Activated CD4-positive, alpha-beta T cell treated with anti-CD3 and anti-CD28 coated beads for 36 hours (primary cell): Measurements from ENCODE around the gene DRC3. TPM values are rescaled to one million over a fixed set of nuclear protein-coding genes. Genes with fewer than 3 reads are reported as not detected.
"Not testable (repeated sequence)": the region's sequence is repeated elsewhere in the genome, so short reads cannot be mapped to it uniquely, and the experiment has no call there.

Experiments
- ATAC-seq: fragments of 200-7000 bp; cut with Tn5 transposase; one replicate; pipeline ENCODE4 v1.10.0; 2021; ENCODE audit warnings: mild to moderate bottlenecking, moderate library complexity
- CTCF ChIA-PET: fragments of 350-600 bp; sonication (Branson Sonifier 250); formaldehyde crosslinking; loops from one replicate; lab custom pipeline; 2021; ENCODE audit warnings: antibody characterized with exemption; lab: Charles Lee
- POLR2A ChIA-PET: fragments of 350-600 bp; sonication (Branson Sonifier 250); formaldehyde crosslinking; loops from one replicate; lab custom pipeline; 2021; ENCODE audit warnings: antibody characterized with exemption, inconsistent platforms; lab: Charles Lee
- DNase-seq: peaks from one replicate; pipeline ENCODE4 v3.0.0-alpha.2; 2020
- H3K27ac Mint-ChIP-seq: one replicate; pipeline ENCODE4 v1.8.0; 2021; ENCODE audit warnings: mixed read lengths
- H3K27me3 Mint-ChIP-seq: one replicate; pipeline ENCODE4 v1.8.0; 2021; ENCODE audit warnings: mixed read lengths
- H3K36me3 Mint-ChIP-seq: one replicate; pipeline ENCODE4 v1.8.0; 2021; ENCODE audit warnings: low read depth, mixed read lengths
- H3K4me1 Mint-ChIP-seq: one replicate; pipeline ENCODE4 v1.8.0; 2021; ENCODE audit warnings: mixed read lengths
- H3K4me3 Mint-ChIP-seq: one replicate; pipeline ENCODE4 v1.8.0; 2021; ENCODE audit warnings: mild to moderate bottlenecking, moderate library complexity, mixed read lengths
- H3K9me3 Mint-ChIP-seq: one replicate; pipeline ENCODE4 v1.8.0; 2021; ENCODE audit warnings: low read depth, mixed read lengths
- intact Hi-C, 2 experiments: fragments of 100-400 bp; cut with DNase I in 1 of 2; cut with micrococcal nuclease in 1 of 2; formaldehyde crosslinking; loops; one replicate each; pipeline versions ENCODE4 v1.14.2 to v1.15.1; 2022 to 2024; cut with DNase I, micrococcal nuclease
- total RNA-seq, 2 experiments: library from RNA; stranded (reverse); gene quantifications; one replicate each; pipeline ENCODE4 v1.2.3, GENCODE V29; 2021

The DRC3 gene
- total RNA-seq, 2 experiments from 2014 or later: 0.11 to 0.18 TPM

- H3K9me3 Mint-ChIP-seq: no peaks in the 10 kb centered on the region
- H3K36me3 Mint-ChIP-seq: no peaks in the 10 kb centered on the region
- ChIA-PET CTCF (interaction anchor here (0.5 to 1.2 kb wide), 3 partner anchors 42 to 504 kb away, joined by 3 read pairs; no protein-coding TSS in a partner anchor), POLR2A (no interaction called here)
- no peaks in the 10 kb centered on the region for H3K4me1 Mint-ChIP-seq
- H3K27ac Mint-ChIP-seq: no peak overlapping the region
- intact Hi-C loops: loop anchor here in 1 of 2 experiments (2.0 kb wide), 1 partner anchor 39 kb away; no protein-coding TSS in a partner anchor
- no peaks in the 10 kb centered on the region for H3K27me3 Mint-ChIP-seq
- DNase-seq: no peak
- no peak overlapping the region for H3K4me3 Mint-ChIP-seq
- ATAC-seq: no peak
These were observed 21.2 kb downstream of the DRC3 start for GRCh38 chr17:17993852-17994251.

GRCh38 chr17:17994271-17995069, 21.8 kb downstream of the DRC3 start:
- H3K36me3 Mint-ChIP-seq: no peaks in the 10 kb centered on the region
- no peak overlapping the region for H3K4me3 Mint-ChIP-seq
- H3K4me1 Mint-ChIP-seq: no peaks in the 10 kb centered on the region
- POLR2A ChIA-PET: no interaction called here
- peak; percentile 40 for DNase-seq
- H3K27ac Mint-ChIP-seq: no peak overlapping the region
- no peaks in the 10 kb centered on the region for H3K27me3 Mint-ChIP-seq
- intact Hi-C loops: loop anchor here in 1 of 2 experiments (2.0 kb wide), 1 partner anchor 38 kb away; no protein-coding TSS in a partner anchor
- H3K9me3 Mint-ChIP-seq: no peaks in the 10 kb centered on the region
- CTCF ChIA-PET: interaction anchor here (0.5 to 1.2 kb wide), 5 partner anchors 28 to 504 kb away, joined by 3 read pairs; no protein-coding TSS in a partner anchor
- ATAC-seq: peak; percentile 24

- DNase-seq, POLR2A ChIA-PET, H3K27ac Mint-ChIP-seq, ATAC-seq, H3K4me3 Mint-ChIP-seq, H3K36me3 Mint-ChIP-seq, H3K4me1 Mint-ChIP-seq, H3K9me3 Mint-ChIP-seq, H3K27me3 Mint-ChIP-seq: not testable (repeated sequence)
- CTCF ChIA-PET: interaction anchor here (0.8 to 0.9 kb wide), 2 partner anchors 33 to 40 kb away, joined by 3 to 4 read pairs; no protein-coding TSS in a partner anchor
- intact Hi-C loops: loop anchor here in 1 of 2 experiments (2.0 kb wide), 1 partner anchor 37 kb away; no protein-coding TSS in a partner anchor
These were observed 23.2 kb downstream of the DRC3 start for GRCh38 chr17:17995887-17996286.

GRCh38 chr17:17998934-17999333, 26.3 kb downstream of the DRC3 start:
- intact Hi-C loops: no loop called here
- no peaks in the 10 kb centered on the region for H3K9me3 Mint-ChIP-seq
- ChIA-PET CTCF (interaction anchor here (1.6 kb wide), 1 partner anchor 35 kb away, joined by 3 read pairs; no protein-coding TSS in a partner anchor), POLR2A (no interaction called here)
- H3K27ac Mint-ChIP-seq: no peak overlapping the region
- ATAC-seq (no peak), DNase-seq (no peak)
- H3K4me3 Mint-ChIP-seq: no peak overlapping the region
- no peaks in the 10 kb centered on the region for H3K27me3 Mint-ChIP-seq
- no peaks in the 10 kb centered on the region for H3K4me1 Mint-ChIP-seq
- no peaks in the 10 kb centered on the region for H3K36me3 Mint-ChIP-seq

GRCh38 chr17:17999364-18000029, 26.8 kb downstream of the DRC3 start:
- H3K4me3 Mint-ChIP-seq: no peak overlapping the region
- H3K4me1 Mint-ChIP-seq: no peaks in the 10 kb centered on the region
- H3K27me3 Mint-ChIP-seq: no peaks in the 10 kb centered on the region
- H3K27ac Mint-ChIP-seq: no peak overlapping the region
- POLR2A ChIA-PET: no interaction called here
- intact Hi-C loops: no loop called here
- ATAC-seq (no peak), DNase-seq (no peak)
- H3K36me3 Mint-ChIP-seq: no peaks in the 10 kb centered on the region
- no peaks in the 10 kb centered on the region for H3K9me3 Mint-ChIP-seq
- CTCF ChIA-PET: no interaction called here

GRCh38 chr17:18000030-18000408, 27.4 kb downstream of the DRC3 start:
- H3K4me3 Mint-ChIP-seq: no peak overlapping the region
- DNase-seq (no peak), ATAC-seq (no peak)
- H3K4me1 Mint-ChIP-seq: no peaks in the 10 kb centered on the region
- intact Hi-C loops: no loop called here
- H3K36me3 Mint-ChIP-seq: no peaks in the 10 kb centered on the region
- ChIA-PET CTCF (no interaction called here), POLR2A (no interaction called here)
- H3K9me3 Mint-ChIP-seq: no peaks in the 10 kb centered on the region
- H3K27me3 Mint-ChIP-seq: no peaks in the 10 kb centered on the region
- H3K27ac Mint-ChIP-seq: no peak overlapping the region

GRCh38 chr17:18002171-18002570, 29.5 kb downstream of the DRC3 start:
- Mint-ChIP-seq H3K27me3 (no peaks in the 10 kb centered on the region), H3K4me3 (no peak overlapping the region), H3K9me3 (no peaks in the 10 kb centered on the region), H3K4me1 (no peaks in the 10 kb centered on the region), H3K36me3 (peaks cover 2% of the 10 kb centered on the region), H3K27ac (no peak overlapping the region)
- intact Hi-C loops: no loop called here
- CTCF ChIA-PET: interaction anchor here (0.6 to 1.0 kb wide), 3 partner anchors 31 to 322 kb away, joined by 3 to 4 read pairs (median 4); no protein-coding TSS in a partner anchor
- no peak for DNase-seq
- POLR2A ChIA-PET: no interaction called here
- no peak for ATAC-seq

GRCh38 chr17:18004345-18004744, 31.7 kb downstream of the DRC3 start:
- no peaks in the 10 kb centered on the region for H3K9me3 Mint-ChIP-seq
- DNase-seq (no peak), ATAC-seq (no peak)
- H3K27ac Mint-ChIP-seq: no peak overlapping the region
- POLR2A ChIA-PET: no interaction called here
- no peaks in the 10 kb centered on the region for H3K27me3 Mint-ChIP-seq
- intact Hi-C loops: no loop called here
- H3K4me3 Mint-ChIP-seq: no peak overlapping the region
- CTCF ChIA-PET: interaction anchor here (0.6 to 1.5 kb wide), 4 partner anchors 18 to 85 kb away, joined by 3 to 4 read pairs (median 3); no protein-coding TSS in a partner anchor
- H3K4me1 Mint-ChIP-seq: no peaks in the 10 kb centered on the region
- H3K36me3 Mint-ChIP-seq: peaks cover 2% of the 10 kb centered on the region

- Mint-ChIP-seq H3K9me3 (no peaks in the 10 kb centered on the region), H3K4me3 (no peak overlapping the region), H3K27me3 (no peaks in the 10 kb centered on the region), H3K27ac (no peak overlapping the region), H3K36me3 (peaks cover 2% of the 10 kb centered on the region), H3K4me1 (no peaks in the 10 kb centered on the region)
- intact Hi-C loops: no loop called here
- ChIA-PET POLR2A (no interaction called here), CTCF (interaction anchor here (0.6 to 1.0 kb wide), 3 partner anchors 19 to 23 kb away, joined by 3 read pairs; no protein-coding TSS in a partner anchor)
- DNase-seq: no peak
- no peak for ATAC-seq
These were observed 32.2 kb downstream of the DRC3 start for GRCh38 chr17:18004884-18005305.

GRCh38 chr17:18005496-18005895, 32.8 kb downstream of the DRC3 start:
- ChIA-PET CTCF (no interaction called here), POLR2A (no interaction called here)
- Mint-ChIP-seq H3K27me3 (no peaks in the 10 kb centered on the region), H3K36me3 (peaks cover 2% of the 10 kb centered on the region), H3K4me3 (no peak overlapping the region), H3K4me1 (no peaks in the 10 kb centered on the region), H3K27ac (no peak overlapping the region), H3K9me3 (no peaks in the 10 kb centered on the region)
- intact Hi-C loops: no loop called here
- ATAC-seq: no peak
- DNase-seq: no peak

- Mint-ChIP-seq H3K9me3 (no peaks in the 10 kb centered on the region), H3K27ac (no peak overlapping the region), H3K27me3 (no peaks in the 10 kb centered on the region), H3K4me3 (no peak overlapping the region), H3K36me3 (peaks cover 2% of the 10 kb centered on the region), H3K4me1 (no peaks in the 10 kb centered on the region)
- ChIA-PET POLR2A (interaction anchor here (0.6 kb wide), 1 partner anchor 19 kb away, joined by 5 read pairs; no protein-coding TSS in a partner anchor), CTCF (interaction anchor here (0.6 to 0.7 kb wide), 4 partner anchors 9 to 737 kb away, joined by 3 read pairs; no protein-coding TSS in a partner anchor)
- intact Hi-C loops: no loop called here
- DNase-seq (no peak), ATAC-seq (no peak)
These were observed 34.0 kb downstream of the DRC3 start for GRCh38 chr17:18006495-18007239.
